GM21360 (cell line): ENCODE measurements around the gene SBF2.
"Not testable (repeated sequence)": the region's sequence is repeated elsewhere in the genome, so short reads cannot be mapped to it uniquely, and the experiment has no call there.

ENCODE experiments used
- ATAC-seq: cut with Tn5 transposase; IDR thresholded peaks from one replicate; pipeline ENCODE4 v1.9.1; 2021; ENCODE audit warnings: mild to moderate bottlenecking, moderate library complexity; ENCODE audit not compliant: unreplicated experiment

Gene SBF2

GRCh38 chr11:10205928-10206327 lies 88.1 kb downstream of the SBF2 start:
- no peak for ATAC-seq

- no peak for ATAC-seq
Observed at GRCh38 chr11:10204021-10204420, 90.0 kb downstream of the SBF2 start.

- ATAC-seq, result no peak
Observed at GRCh38 chr11:10201343-10201742, 92.7 kb downstream of the SBF2 start.

GRCh38 chr11:10197091-10197490 lies 96.9 kb downstream of the SBF2 start:
- no peak for ATAC-seq

- ATAC-seq, result no peak
Observed at GRCh38 chr11:10192036-10192435, 102.0 kb downstream of the SBF2 start.

GRCh38 chr11:10181811-10182210 lies 112.2 kb downstream of the SBF2 start:
- ATAC-seq, result no peak

DNA sequence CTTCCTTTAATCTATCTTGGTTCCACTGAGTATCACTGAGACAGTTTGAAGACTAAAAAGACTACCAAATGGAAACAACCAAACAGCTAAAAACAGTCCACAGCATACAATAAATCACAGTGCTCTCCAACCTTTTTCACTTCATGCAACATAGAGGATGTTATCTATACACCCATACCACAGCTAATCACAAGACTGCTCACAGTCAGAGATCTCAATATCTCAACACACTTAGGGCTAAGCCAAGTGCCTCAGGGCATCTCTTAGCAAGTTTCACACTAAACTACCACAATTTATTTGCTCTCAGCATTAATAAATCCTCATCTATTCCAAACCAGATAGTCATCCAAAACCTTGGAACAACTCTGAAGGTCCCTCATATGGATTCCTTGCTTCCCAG lies 129.4 kb downstream of the SBF2 start:
- no peak for ATAC-seq

GRCh38 chr11:10162222-10162621 lies 131.8 kb downstream of the SBF2 start:
- ATAC-seq, result no peak

- no peak for ATAC-seq
Observed at GRCh38 chr11:10160350-10160749, 133.7 kb downstream of the SBF2 start.

- no peak for ATAC-seq
Observed at GRCh38 chr11:10158461-10158860, 135.6 kb downstream of the SBF2 start.

DNA sequence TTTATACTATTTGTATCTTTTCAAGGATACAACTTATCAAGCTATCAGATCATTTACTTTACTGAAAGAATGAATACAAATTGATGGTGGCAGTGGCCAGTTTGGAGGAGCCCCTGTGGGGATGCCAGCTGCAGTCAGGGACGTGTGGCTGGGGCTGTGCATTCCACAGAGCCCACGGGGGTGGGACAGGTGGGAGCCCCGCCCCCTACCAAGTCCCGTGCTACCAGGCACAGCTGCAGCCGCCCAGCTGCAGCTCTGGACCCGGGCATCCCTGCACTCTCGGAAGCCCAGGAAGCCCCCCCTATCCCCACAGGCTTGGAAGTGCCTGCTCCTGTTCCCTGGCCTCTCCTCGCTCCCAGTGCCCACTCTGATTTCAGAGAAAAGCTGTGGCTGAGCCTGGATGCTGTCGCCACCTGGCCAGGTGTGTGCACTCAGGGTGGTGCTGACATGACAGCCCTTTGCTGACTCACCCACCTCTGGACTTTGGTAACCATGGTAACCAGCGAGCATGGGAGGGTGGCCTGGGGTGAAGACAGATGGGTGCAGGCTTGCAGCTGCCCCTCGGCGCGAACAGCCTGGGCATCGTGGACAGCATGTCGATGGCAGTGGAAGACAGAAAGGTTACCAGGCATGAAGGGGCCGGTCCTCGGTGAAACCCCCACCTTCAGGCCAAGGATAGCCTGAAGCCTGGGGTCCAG lies 138.1 kb downstream of the SBF2 start:
- no peak for ATAC-seq

GRCh38 chr11:10150800-10151199 lies 143.2 kb downstream of the SBF2 start:
- ATAC-seq, result no peak

DNA sequence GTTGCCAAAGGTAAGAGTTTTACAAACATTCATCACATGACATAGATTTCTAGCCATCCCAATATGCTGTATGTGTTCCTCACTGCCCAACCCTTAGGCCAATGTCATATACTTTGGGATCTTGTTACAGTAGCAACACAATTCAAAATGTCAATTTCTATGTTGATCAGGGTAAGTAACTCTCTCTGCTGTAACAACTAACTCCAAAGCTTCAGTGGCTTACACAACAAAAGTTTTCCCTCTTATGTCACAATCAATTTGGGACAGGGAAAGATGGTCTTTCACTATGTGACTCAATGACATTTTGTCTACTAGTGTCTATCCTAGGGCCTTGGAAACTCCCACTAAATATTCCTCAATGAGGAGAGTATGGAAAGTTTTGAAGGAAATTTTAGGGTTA lies 144.5 kb downstream of the SBF2 start:
- no peak for ATAC-seq

DNA sequence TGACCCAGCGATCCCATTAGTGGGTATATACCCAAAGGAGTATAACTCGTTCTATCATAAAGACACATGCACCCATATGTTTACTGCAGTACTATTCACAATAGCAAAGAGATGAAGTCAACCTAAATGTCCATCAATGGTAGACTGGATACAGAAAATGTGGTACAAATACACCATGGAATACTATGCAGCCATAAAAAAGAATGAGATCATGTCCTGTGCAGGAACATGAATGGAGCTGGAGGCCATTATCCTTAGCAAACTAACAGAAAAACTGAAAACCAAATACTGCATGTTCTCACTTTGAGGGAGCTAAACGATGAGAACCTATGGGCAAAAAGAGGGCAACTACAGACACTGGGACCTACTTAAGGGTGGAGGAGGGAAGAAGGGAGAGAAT lies 146.8 kb downstream of the SBF2 start:
- no peak for ATAC-seq

GRCh38 chr11:10144954-10145353 lies 149.1 kb downstream of the SBF2 start:
- ATAC-seq, result no peak

GRCh38 chr11:10139656-10140055 lies 154.4 kb downstream of the SBF2 start:
- no peak for ATAC-seq

DNA sequence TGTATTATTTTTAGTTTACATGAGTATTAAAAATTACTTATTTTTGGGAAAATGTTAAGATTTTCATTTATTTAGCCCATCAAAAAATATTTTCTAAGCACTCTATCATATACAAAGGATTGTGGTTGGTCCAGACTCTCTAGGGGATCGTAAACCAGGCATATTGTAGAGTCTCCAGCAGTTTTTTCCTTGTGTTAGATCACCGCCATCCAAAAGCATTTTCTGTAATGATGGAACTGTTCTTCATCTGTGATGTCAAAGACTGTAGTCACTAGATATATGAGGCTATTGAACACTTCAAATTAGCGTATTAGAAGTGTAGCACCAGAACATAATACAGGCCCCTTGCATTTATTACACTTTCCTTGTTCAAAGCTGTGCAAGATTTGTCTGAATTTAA lies 154.9 kb downstream of the SBF2 start:
- no peak for ATAC-seq

DNA sequence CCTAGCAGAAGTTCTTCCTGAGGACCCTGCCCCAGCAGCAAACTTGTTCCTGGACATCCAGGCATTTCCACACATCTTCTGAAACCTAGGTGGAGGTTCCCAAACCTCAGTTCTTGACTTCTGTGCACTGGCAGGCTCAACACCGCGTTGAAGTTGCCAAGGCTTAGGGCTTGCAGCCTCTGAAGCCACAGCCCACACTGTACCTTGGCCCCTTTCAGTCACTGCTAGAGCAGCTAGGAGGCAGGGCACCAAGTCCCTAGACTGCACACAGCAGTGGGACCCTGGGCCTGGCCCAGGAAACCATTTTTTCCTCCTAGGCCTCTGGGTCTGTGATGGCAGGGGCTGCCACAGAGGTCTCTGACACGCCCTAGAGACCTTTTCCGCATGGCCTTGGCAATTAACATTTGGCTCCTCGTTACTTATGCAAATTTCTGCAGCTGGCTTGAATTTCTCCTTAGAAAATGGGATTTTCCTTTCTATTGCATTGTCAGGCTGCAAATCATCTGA lies 159.0 kb downstream of the SBF2 start:
- no peak for ATAC-seq

DNA sequence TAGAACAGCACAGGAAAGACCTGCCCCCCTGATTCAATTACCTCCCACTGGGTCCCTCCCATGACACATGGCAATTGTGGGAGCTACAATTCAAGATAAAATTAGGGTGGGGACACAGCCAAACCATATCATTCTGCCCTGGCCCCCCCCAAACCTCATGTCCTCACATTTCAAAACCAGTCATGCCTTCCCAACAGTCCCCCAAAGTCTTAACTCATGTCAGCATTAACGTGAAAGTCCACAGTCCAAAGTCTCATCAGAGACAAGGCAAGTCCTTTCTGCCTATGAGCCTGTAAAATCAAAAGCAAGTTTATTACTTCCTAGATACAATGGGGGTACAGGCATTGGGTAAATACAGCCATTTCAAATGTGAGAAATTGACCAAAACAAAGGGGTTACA lies 159.8 kb downstream of the SBF2 start:
- not testable (repeated sequence) for ATAC-seq

- ATAC-seq, result not testable (repeated sequence)
Observed at GRCh38 chr11:10133251-10133650, 160.8 kb downstream of the SBF2 start.

GRCh38 chr11:10130875-10131274 lies 163.1 kb downstream of the SBF2 start:
- ATAC-seq, result no peak

GRCh38 chr11:10129184-10129583 lies 164.8 kb downstream of the SBF2 start:
- ATAC-seq, result not testable (repeated sequence)

DNA sequence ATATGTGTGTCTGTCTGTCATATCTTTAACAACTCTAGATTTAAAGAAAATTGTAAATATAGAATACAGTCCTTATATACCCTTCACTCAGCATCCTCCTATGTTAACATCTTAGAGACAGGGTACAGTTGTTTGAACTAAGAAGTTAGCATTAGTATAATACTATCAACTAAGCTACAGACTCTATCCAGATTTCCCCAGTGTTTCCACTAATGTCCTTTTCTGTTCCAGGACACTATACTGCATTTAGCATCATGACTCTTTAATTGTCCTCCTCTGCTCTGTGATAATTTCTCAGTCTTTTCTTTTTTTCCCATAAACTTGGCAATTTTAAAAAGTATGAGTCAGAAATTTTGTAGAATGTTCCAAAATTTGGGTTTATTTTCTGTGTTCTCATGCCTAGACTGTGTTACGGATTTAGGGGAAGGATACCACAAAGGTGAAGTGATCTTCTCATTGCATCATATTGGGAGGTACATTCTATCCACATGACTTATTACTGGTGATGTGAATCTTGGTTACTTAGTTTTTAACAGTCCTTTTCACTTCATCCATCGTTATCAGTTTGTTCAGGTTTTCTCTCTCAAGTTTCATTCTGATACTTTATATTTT lies 168.4 kb downstream of the SBF2 start:
- ATAC-seq, result no peak
